AG09309 (cell line): ENCODE measurements around the gene SCP2.

Experiments used
- DNase-seq: peaks from one replicate; pipeline ENCODE4 v3.0.0-alpha.2; 2010; ENCODE audit warnings: low read depth
- H3K4me3 ChIP-seq: 2 replicates; pipeline ENCODE4 v1.5.1; 2011; ENCODE audit warnings: mild to moderate bottlenecking, low read depth, low read length, moderate library complexity; ENCODE audit not compliant: control insufficient read depth
- CTCF ChIP-seq: IDR thresholded peaks from 2 replicates; pipeline ENCODE4 v1.5.1; 2011; ENCODE audit warnings: mild to moderate bottlenecking, low read depth, low read length, inconsistent platforms; ENCODE audit not compliant: insufficient read depth, control insufficient read depth; ENCODE audit errors: missing control alignments

The SCP2 gene

GRCh38 chr1:53025769-53026112 is 98.7 kb downstream of the SCP2 start:
- DNase-seq, result no peak
- H3K4me3 ChIP-seq, result no peak overlapping the region
- no peak for TF ChIP-seq CTCF

- no peak for TF ChIP-seq CTCF
- no peak for DNase-seq
- H3K4me3 ChIP-seq, result no peak overlapping the region
These were observed 99.2 kb downstream of the SCP2 start for GRCh38 chr1:53026254-53026653.

- H3K4me3 ChIP-seq, result no peak overlapping the region
- DNase-seq, result no peak
- TF ChIP-seq CTCF, result no peak
These were observed 104.7 kb downstream of the SCP2 start for GRCh38 chr1:53031732-53032131.

- no peak for TF ChIP-seq CTCF
These were observed 110.1 kb downstream of the SCP2 start for GRCh38 chr1:53037159-53037558.

GRCh38 chr1:53038566-53038965 is 111.5 kb downstream of the SCP2 start:
- TF ChIP-seq CTCF, result no peak
- no peak overlapping the region for H3K4me3 ChIP-seq
- no peak for DNase-seq

More at GRCh38 chr1:53037159-53037558, 110.1 kb downstream of the SCP2 start:
- DNase-seq, result no peak
- H3K4me3 ChIP-seq, result no peak overlapping the region

- H3K4me3 ChIP-seq, result no peak overlapping the region
- peak; percentile 52 for DNase-seq
- TF ChIP-seq CTCF, result no peak
These were observed 116.2 kb downstream of the SCP2 start for GRCh38 chr1:53043271-53043670.

- no peak for DNase-seq
- TF ChIP-seq CTCF, result no peak
- no peak overlapping the region for H3K4me3 ChIP-seq
These were observed 117.8 kb downstream of the SCP2 start for GRCh38 chr1:53044926-53045325.
